GM19324 (cell line): ENCODE measurements around the gene NPW.
A peak's percentile ranks its signal among the peaks of the same experiment; 100 is the strongest.

Experiments used
- ATAC-seq: cut with Tn5 transposase; IDR thresholded peaks from one replicate; pipeline ENCODE4 v1.9.1; 2021; ENCODE audit warnings: mild to moderate bottlenecking, moderate library complexity; ENCODE audit not compliant: unreplicated experiment, low FRiP score

Gene NPW

DNA sequence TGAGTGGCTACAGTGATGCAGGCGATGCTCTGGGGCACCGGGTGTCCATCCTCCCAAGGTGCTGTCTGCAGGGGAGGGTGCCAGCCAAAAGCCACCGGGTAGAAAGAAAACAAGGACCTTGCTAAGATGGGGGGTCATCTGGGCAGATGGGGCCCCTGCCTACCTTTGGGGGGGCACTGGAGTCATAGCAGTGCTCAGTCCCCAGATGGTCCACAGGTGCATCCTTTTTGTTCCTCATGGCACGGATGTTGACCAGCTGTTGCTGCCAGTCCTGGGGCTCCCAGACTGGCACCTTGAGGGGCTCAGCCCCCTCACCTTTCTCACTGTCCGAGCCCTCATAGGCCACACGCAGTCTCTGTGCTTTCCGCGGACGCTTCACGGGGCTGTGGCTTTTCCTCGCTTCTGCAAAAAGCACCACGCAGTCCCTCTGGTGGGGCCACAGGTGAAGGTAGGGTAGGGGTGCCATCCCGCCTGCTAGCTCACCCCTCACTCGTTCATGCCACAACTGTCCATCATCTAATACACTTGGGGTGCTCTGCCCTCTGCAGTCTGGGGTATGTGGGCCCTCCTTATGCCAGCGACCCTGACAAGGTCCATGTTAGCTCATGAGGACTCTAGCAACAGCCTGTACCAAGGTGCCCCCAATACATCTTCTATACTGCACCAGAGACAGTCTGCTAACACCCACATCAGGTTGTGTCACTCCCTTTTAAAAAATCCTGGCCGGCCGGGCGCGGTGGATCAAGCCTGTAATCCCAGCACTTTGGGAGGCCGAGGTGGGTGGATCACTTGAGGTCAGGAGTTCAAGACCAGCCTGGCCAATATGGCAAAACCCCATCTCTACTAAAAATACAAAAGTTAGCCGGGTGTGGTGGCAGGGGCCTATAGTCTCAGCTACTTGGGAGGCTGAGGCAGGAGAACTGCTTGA is 26.6 kb downstream of the NPW start:
- ATAC-seq: no peak

GRCh38 chr16:2046893-2047329 is 27.3 kb downstream of the NPW start:
- ATAC-seq: no peak

GRCh38 chr16:2047330-2048115 is 27.9 kb downstream of the NPW start, which contains the start of the genes NTHL1 and TSC2:
Gene NTHL1, minus strand, starts transcription at chr16:2047834. Its CDS starts 11 bp downstream, at chr16:2047823.
Gene TSC2, plus strand, starts transcription at chr16:2047985. Its CDS starts 631 bp downstream, at chr16:2048616.
- ATAC-seq: peak; percentile 92

DNA sequence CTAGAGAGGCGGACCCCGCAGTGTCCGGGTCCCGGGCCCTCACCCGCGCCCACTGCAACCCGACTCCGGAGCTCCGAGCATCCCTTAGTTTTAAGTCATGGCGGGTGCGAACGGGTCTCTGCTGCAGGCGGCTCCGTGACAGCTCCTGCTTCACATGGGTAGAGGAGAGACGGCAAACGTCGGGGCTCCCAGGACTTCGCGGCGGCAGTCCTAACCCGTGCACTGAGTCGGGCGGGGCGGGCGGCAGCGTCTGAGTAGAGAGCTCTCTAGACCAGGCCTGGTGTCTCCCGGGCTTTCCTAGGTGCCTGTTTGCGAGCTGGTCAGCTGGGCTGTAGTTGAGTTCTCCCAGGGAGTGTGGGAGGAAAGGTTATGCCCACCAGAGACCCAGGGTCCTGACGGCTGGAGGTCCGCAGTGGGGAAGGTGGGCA is 28.5 kb downstream of the NPW start:
- peak; percentile 3 for ATAC-seq

DNA sequence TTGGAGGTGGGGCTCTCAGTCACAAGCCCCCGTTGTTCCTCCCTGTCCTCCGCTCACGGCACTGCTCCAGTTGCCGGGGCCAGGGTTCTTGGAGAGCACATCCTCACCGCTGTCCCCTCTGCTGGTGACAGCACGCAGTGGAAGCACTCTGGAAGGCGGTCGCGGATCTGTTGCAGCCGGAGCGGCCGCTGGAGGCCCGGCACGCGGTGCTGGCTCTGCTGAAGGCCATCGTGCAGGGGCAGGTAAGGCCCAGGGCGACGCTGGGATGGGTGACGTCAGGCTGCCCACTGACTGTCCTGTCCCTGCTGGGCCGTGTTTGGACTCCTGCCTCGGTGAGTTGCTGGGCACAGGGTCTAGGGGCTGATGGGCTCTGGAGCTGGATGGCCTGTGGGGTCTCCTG is 33.6 kb downstream of the NPW start:
- ATAC-seq: no peak

DNA sequence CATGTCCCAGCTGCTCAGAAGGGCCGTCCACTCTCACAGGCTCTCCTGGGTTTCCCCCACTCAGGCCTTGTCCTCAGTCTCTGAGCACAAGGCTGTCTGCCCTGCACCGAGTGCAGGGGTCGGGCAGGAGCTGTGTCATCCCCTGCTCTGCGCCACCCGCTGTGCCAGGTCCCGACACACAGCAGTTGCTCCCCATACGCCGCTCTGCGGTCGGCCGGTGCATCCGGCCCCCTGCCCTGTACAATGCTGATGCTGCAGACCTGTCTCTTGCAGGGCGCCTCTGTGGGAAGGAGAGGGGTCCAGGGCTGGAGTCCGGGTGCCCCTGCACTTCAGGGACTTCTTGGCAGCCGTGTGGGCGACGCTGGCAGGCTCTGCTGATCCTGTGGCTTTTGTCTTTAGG is 34.3 kb downstream of the NPW start:
- no peak for ATAC-seq

GRCh38 chr16:2054543-2055245 is 35.1 kb downstream of the NPW start:
- no peak for ATAC-seq

GRCh38 chr16:2056077-2056476 is 36.5 kb downstream of the NPW start:
- ATAC-seq: no peak

GRCh38 chr16:2056681-2057407 is 37.3 kb downstream of the NPW start:
- ATAC-seq: no peak

DNA sequence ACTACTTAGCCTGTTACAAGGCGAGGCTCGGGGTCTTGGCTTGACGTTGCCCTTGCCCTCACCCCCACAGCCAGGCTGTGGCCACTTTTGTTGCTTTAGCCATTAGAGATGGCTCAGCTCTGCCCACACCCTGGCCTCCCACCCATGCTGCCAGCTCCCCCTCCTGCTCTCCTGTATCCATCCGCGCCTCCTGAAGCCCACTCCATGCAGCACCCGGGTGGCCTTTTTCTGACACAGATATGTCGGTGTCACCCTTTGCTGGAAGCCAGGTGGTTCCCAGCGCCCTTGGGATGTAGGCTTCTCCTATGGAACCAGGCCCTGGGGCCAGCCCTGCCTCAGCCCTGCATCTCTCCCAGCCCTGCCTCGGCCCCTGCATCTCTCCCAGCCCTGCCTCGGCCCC is 37.9 kb downstream of the NPW start:
- no peak for ATAC-seq

GRCh38 chr16:2058420-2058819 is 38.8 kb downstream of the NPW start:
- ATAC-seq: no peak

GRCh38 chr16:2058872-2059271 is 39.3 kb downstream of the NPW start:
- ATAC-seq: no peak

DNA sequence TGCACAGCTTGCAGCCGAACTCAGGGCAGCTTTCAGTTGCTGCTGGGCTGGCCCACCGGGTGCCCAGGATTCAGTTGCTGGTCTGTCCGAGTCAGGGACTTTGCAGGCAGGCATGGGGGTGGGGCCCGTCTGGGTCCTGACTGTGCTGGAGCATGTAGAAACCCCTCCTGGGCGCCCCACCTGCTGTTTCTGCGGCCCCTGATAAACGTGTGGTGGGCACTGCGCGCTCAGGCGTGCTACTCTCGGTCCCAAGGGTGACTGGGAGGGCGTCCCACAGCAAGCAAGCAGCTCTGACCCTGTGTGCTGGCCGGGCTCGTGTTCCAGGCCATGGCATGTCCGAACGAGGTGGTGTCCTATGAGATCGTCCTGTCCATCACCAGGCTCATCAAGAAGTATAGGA is 40.8 kb downstream of the NPW start:
- no peak for ATAC-seq

GRCh38 chr16:2061023-2061422 is 41.4 kb downstream of the NPW start:
- ATAC-seq: no peak

DNA sequence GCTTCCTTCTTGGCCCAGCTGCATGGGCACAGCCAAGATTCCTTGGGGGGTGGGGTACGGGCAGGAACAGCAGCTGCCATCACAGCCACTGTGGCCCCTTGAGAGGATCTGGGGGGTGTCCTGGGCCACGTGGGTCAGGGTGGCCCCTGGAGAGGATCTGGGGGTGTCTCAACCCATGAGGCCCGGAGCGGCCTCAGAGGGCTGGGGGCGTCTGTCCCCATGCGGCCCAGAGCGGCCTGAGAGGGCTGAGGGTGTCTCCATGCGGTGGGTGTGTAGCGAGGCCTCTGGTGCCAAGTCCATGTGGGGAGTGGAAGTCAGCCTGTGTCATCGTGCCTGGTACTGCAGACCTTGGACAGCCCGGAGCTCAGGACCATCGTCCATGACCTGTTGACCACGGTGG is 41.9 kb downstream of the NPW start:
- ATAC-seq: no peak

DNA sequence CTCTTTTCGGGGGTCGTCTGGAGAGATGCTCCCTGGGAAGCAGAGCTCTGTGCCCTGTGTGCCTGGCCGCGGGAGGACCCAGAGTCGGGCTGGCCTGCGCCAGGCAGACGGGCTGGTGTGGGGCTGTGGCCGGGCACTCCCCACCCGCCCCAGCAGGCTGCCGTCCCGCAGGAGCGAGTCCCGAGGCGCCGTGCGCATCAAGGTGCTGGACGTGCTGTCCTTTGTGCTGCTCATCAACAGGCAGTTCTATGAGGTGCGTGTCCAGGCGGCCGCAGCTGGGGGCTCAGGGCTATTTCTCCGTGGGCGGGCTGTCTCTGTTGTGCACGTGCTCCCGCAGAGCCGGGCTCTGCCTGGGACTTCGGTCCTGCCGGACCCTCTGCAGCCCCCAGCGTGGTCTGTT is 43.2 kb downstream of the NPW start:
- no peak for ATAC-seq

- ATAC-seq: no peak
Observed at GRCh38 chr16:2063861-2064260, 44.3 kb downstream of the NPW start.

- no peak for ATAC-seq
Observed at GRCh38 chr16:2064368-2064945, 44.9 kb downstream of the NPW start.

- no peak for ATAC-seq
Observed at GRCh38 chr16:2066139-2066538, 46.6 kb downstream of the NPW start.
